Measurements from ENCODE around the gene UNC13C. TPM values are rescaled to one million over a fixed set of nuclear protein-coding genes. Genes with fewer than 3 reads are reported as not detected.
"Not testable (repeated sequence)": the region's sequence is repeated elsewhere in the genome, so short reads cannot be mapped to it uniquely, and the experiment has no call there.

Gene UNC13C
- total RNA-seq, 1 donor from 2014 or later, result 0.26 TPM

GRCh38 chr15:54374184-54374952, 396.1 kb downstream of the UNC13C start:
- Histone ChIP-seq H3K4me3 (ENCODE audit: low read depth, low read length) (no peak overlapping the region), H3K27me3 (ENCODE audit: control insufficient read depth, insufficient read depth, low read length) (no peaks in the 10 kb centered on the region), H3K36me3 (ENCODE audit: control insufficient read depth, insufficient read depth, low read length) (no peaks in the 10 kb centered on the region)
- TF ChIP-seq CTCF (IDR thresholded peaks at IDR 0.05; ENCODE audit: insufficient read depth, low read length, severe bottlenecking), result no peak
- FAIRE-seq, result no peak
- no peak for DNase-seq (ENCODE audit: low read depth)

GRCh38 chr15:54387799-54388198, 409.6 kb downstream of the UNC13C start:
- DNase-seq (ENCODE audit: low read depth), result no peak
- Histone ChIP-seq H3K36me3 (ENCODE audit: control insufficient read depth, insufficient read depth, low read length) (no peaks in the 10 kb centered on the region), H3K4me3 (ENCODE audit: low read depth, low read length) (no peak overlapping the region), H3K27me3 (ENCODE audit: control insufficient read depth, insufficient read depth, low read length) (no peaks in the 10 kb centered on the region)
- no peak for FAIRE-seq
- no peak for TF ChIP-seq CTCF (IDR thresholded peaks at IDR 0.05; ENCODE audit: insufficient read depth, low read length, severe bottlenecking)

GRCh38 chr15:54388746-54389145, 410.5 kb downstream of the UNC13C start:
- no peak for DNase-seq (ENCODE audit: low read depth)
- Histone ChIP-seq H3K36me3 (ENCODE audit: control insufficient read depth, insufficient read depth, low read length) (no peaks in the 10 kb centered on the region), H3K27me3 (ENCODE audit: control insufficient read depth, insufficient read depth, low read length) (no peaks in the 10 kb centered on the region), H3K4me3 (ENCODE audit: low read depth, low read length) (no peak overlapping the region)
- FAIRE-seq, result no peak
- TF ChIP-seq CTCF (IDR thresholded peaks at IDR 0.05; ENCODE audit: insufficient read depth, low read length, severe bottlenecking), result no peak

GRCh38 chr15:54410481-54410880, 432.2 kb downstream of the UNC13C start:
- no peaks in the 10 kb centered on the region for H3K36me3 ChIP-seq (ENCODE audit: control insufficient read depth, insufficient read depth, low read length)
- no peak for TF ChIP-seq CTCF (IDR thresholded peaks at IDR 0.05; ENCODE audit: insufficient read depth, low read length, severe bottlenecking)
- H3K4me3 ChIP-seq (ENCODE audit: low read depth, low read length), result no peak overlapping the region
- FAIRE-seq (no peak), DNase-seq (ENCODE audit: low read depth) (no peak)
- no peaks in the 10 kb centered on the region for H3K27me3 ChIP-seq (ENCODE audit: control insufficient read depth, insufficient read depth, low read length)

- H3K4me3 ChIP-seq (ENCODE audit: low read depth, low read length), result no peak overlapping the region
- H3K36me3 ChIP-seq (ENCODE audit: control insufficient read depth, insufficient read depth, low read length), result no peaks in the 10 kb centered on the region
- DNase-seq (ENCODE audit: low read depth) (no peak), FAIRE-seq (no peak)
- H3K27me3 ChIP-seq (ENCODE audit: control insufficient read depth, insufficient read depth, low read length), result no peaks in the 10 kb centered on the region
- TF ChIP-seq CTCF (IDR thresholded peaks at IDR 0.05; ENCODE audit: insufficient read depth, low read length, severe bottlenecking), result no peak
Measured at GRCh38 chr15:54424171-54424570, 445.9 kb downstream of the UNC13C start.

GRCh38 chr15:54428596-54428995, 450.4 kb downstream of the UNC13C start:
- Histone ChIP-seq H3K4me3 (ENCODE audit: low read depth, low read length) (no peak overlapping the region), H3K27me3 (ENCODE audit: control insufficient read depth, insufficient read depth, low read length) (no peaks in the 10 kb centered on the region), H3K36me3 (ENCODE audit: control insufficient read depth, insufficient read depth, low read length) (no peaks in the 10 kb centered on the region)
- no peak for DNase-seq (ENCODE audit: low read depth)
- TF ChIP-seq CTCF (IDR thresholded peaks at IDR 0.05; ENCODE audit: insufficient read depth, low read length, severe bottlenecking), result no peak
- no peak for FAIRE-seq

GRCh38 chr15:54450288-54450687, 472.0 kb downstream of the UNC13C start:
- not testable (repeated sequence) for H3K27me3 ChIP-seq (ENCODE audit: control insufficient read depth, insufficient read depth, low read length); H3K36me3 ChIP-seq (ENCODE audit: control insufficient read depth, insufficient read depth, low read length); DNase-seq (ENCODE audit: low read depth); FAIRE-seq; H3K4me3 ChIP-seq (ENCODE audit: low read depth, low read length)
